Measurements from ENCODE around the gene NXPH1. TPM values are rescaled to one million over a fixed set of nuclear protein-coding genes. Genes with fewer than 3 reads are reported as not detected.

Gene NXPH1
- total RNA-seq, 1 experiment from 2014 or later, result 1.2 TPM

- POLR2A ChIA-PET, result no interaction called here
- DNase-seq, result no peak
- no peaks in the 10 kb centered on the region for H3K27me3 Mint-ChIP-seq (ENCODE audit: insufficient read depth, unreplicated experiment)
- Histone ChIP-seq H3K36me3 (ENCODE audit: control insufficient read depth, insufficient read depth, low read length) (no peaks in the 10 kb centered on the region), H3K27me3 (replicated peaks; ENCODE audit: control insufficient read depth, insufficient read depth, low read length) (no peaks in the 10 kb centered on the region), H3K4me3 (ENCODE audit: low read depth, low read length) (no peak overlapping the region), H3K4me1 (peaks cover 9% of the 10 kb centered on the region), H3K9me3 (0 out of 2 replicates have a peak, but pooled peaks cover 3% of the 10 kb centered on the region)
- CTCF ChIA-PET, result no interaction called here
- H3K27ac Mint-ChIP-seq (ENCODE audit: unreplicated experiment), result peak overlapping the region; percentile 29
- no peak overlapping the region for H3K4me3 Mint-ChIP-seq (ENCODE audit: unreplicated experiment)
- H3K36me3 Mint-ChIP-seq (ENCODE audit: insufficient read depth, unreplicated experiment), result no peaks in the 10 kb centered on the region
- no TSS peak for BruUV-seq (replicated peaks)
- H3K4me1 Mint-ChIP-seq (ENCODE audit: low read depth, unreplicated experiment), result peaks cover 20% of the 10 kb centered on the region
- no peak for TF ChIP-seq CTCF (IDR thresholded peaks at IDR 0.05; ENCODE audit: insufficient read depth in 1 of 2, low read depth in 1 of 2, low read length in 1 of 2, severe bottlenecking in 1 of 2, unreplicated experiment in 1 of 2)
- no peaks in the 10 kb centered on the region for H3K9me3 Mint-ChIP-seq (ENCODE audit: unreplicated experiment)
- intact Hi-C loops (cut with micrococcal nuclease; ENCODE audit: unreplicated experiment), result no loop called here
Measured at GRCh38 chr7:8387551-8388256, 45.7 kb upstream of the NXPH1 start.

GRCh38 chr7:8388257-8388625, 45.2 kb upstream of the NXPH1 start:
- H3K9me3 Mint-ChIP-seq (ENCODE audit: unreplicated experiment), result no peaks in the 10 kb centered on the region
- intact Hi-C loops (cut with micrococcal nuclease; ENCODE audit: unreplicated experiment), result no loop called here
- Histone ChIP-seq H3K4me3 (ENCODE audit: low read depth, low read length) (no peak overlapping the region), H3K36me3 (ENCODE audit: control insufficient read depth, insufficient read depth, low read length) (no peaks in the 10 kb centered on the region), H3K4me1 (peaks cover 9% of the 10 kb centered on the region), H3K9me3 (no peaks in the 10 kb centered on the region), H3K27me3 (replicated peaks; ENCODE audit: control insufficient read depth, insufficient read depth, low read length) (no peaks in the 10 kb centered on the region)
- no peak for DNase-seq
- H3K4me1 Mint-ChIP-seq (ENCODE audit: low read depth, unreplicated experiment), result peaks cover 20% of the 10 kb centered on the region
- no peak overlapping the region for H3K4me3 Mint-ChIP-seq (ENCODE audit: unreplicated experiment)
- BruUV-seq (replicated peaks), result no TSS peak
- no peaks in the 10 kb centered on the region for H3K36me3 Mint-ChIP-seq (ENCODE audit: insufficient read depth, unreplicated experiment)
- POLR2A ChIA-PET, result no interaction called here
- no peak overlapping the region for H3K27ac Mint-ChIP-seq (ENCODE audit: unreplicated experiment)
- TF ChIP-seq CTCF (IDR thresholded peaks at IDR 0.05; ENCODE audit: insufficient read depth in 1 of 2, low read depth in 1 of 2, low read length in 1 of 2, severe bottlenecking in 1 of 2, unreplicated experiment in 1 of 2), result no peak
- CTCF ChIA-PET, result no interaction called here
- no peaks in the 10 kb centered on the region for H3K27me3 Mint-ChIP-seq (ENCODE audit: insufficient read depth, unreplicated experiment)

GRCh38 chr7:8389593-8390261, 43.7 kb upstream of the NXPH1 start:
- Mint-ChIP-seq H3K27me3 (ENCODE audit: insufficient read depth, unreplicated experiment) (no peaks in the 10 kb centered on the region), H3K9me3 (ENCODE audit: unreplicated experiment) (no peaks in the 10 kb centered on the region), H3K4me1 (ENCODE audit: low read depth, unreplicated experiment) (peaks cover 20% of the 10 kb centered on the region), H3K4me3 (ENCODE audit: unreplicated experiment) (peak overlapping the region; percentile 48), H3K36me3 (ENCODE audit: insufficient read depth, unreplicated experiment) (no peaks in the 10 kb centered on the region), H3K27ac (ENCODE audit: unreplicated experiment) (no peak overlapping the region)
- Histone ChIP-seq H3K9me3 (no peaks in the 10 kb centered on the region), H3K36me3 (ENCODE audit: control insufficient read depth, insufficient read depth, low read length) (no peaks in the 10 kb centered on the region), H3K27me3 (replicated peaks; ENCODE audit: control insufficient read depth, insufficient read depth, low read length) (no peaks in the 10 kb centered on the region), H3K4me3 (ENCODE audit: low read depth, low read length) (no peak overlapping the region), H3K4me1 (peaks cover 9% of the 10 kb centered on the region)
- POLR2A ChIA-PET, result no interaction called here
- intact Hi-C loops (cut with micrococcal nuclease; ENCODE audit: unreplicated experiment), result no loop called here
- no peak for TF ChIP-seq CTCF (IDR thresholded peaks at IDR 0.05; ENCODE audit: insufficient read depth in 1 of 2, low read depth in 1 of 2, low read length in 1 of 2, severe bottlenecking in 1 of 2, unreplicated experiment in 1 of 2)
- CTCF ChIA-PET, result no interaction called here
- DNase-seq, result peak; percentile 45 to 60
- BruUV-seq (replicated peaks), result no TSS peak

Data from Caco-2 (cell line).